ENCODE data around the gene IL11RA.

IL11RA gene

DNA sequence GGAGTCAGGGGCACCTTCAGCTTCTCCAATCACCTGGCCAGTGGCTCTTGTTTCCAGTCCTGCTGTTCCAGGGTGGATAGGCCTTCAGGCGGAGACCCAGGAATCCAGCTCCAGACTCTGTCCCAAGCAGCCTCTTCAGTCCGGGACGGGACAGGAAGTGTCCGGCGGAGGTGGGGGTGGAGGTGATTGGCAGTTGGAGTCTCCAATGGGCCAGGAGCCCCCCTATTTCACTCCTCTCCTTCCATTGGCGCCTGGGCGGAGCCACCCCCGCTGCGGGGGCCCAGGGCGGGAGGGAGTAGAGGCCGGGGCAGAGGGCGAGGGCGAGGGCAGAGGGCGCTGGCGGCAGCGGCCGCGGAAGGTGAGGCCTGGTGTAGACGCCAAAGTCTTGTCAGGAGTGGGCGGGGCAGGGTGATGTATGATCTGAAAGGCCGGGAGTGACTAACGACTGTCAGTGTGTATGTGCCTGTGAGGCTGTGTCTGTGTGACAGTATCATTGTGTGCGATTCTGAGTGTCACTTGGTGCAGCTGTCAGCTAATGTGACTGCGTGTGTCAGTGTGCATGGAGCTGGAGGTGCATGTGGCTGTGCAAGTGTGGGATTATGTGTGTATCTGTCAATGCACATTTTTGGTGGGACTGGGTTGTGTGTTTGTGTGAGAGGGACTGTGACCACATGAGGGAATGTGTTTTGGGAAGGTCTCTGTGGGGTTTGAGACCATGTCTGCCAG lies at the start of gene IL11RA:
TSS of gene IL11RA (plus strand) at position 310 of the 726 bp plus-strand sequence. CDS start 3,033 bp downstream, outside the sequence.
- peak; percentile 81 for DNase-seq

DNA sequence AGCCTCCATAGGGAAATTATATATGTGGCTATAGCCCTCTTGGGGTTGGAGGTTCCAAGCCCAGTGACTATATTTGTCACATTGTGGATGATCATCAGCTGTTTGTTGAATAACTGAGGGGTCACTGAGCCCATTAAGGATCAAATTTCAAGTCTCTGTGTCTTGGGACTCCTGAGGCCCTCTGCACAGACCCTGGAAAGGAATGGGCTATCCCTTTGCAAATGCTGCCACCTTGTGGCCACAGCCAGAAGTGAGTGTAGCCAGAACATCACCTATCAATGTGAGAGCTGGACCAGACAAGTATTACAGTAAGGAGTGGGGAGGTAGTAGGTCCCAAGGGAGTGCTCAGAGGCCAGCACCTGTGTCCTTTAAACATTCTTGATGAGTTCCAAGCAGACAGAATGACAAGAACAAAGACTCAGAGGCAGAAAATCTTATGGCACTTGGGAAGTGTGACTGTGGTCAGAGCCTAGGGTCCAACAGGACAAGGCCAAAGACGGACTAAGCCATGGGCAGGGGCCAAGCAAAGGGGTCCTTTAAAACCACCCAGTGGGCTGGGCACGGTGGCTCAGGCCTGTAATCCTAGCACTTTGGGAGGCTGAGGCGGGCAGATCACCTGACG lies 48.3 kb upstream of the IL11RA start:
- DNase-seq: peak; percentile 67

DNA sequence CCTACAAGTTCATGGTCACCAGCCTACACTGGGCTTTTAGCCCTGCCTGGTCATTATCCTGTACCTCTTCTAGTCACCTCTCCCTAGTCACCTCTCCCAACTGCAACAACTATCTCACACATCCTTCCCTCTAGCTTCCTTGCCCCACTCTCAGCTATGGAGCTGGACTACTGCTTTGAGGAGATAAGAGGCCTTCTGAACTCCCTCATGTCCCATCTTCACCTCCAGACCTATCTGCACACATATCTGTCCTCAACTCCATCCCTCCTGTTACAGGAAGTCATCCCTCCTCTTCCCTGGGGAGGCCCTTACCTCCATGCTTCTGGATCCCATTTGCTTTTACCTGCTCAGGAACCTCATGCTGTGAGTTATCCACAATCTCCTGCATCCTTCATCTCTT lies 45.8 kb upstream of the IL11RA start:
- no peak for DNase-seq

DNA sequence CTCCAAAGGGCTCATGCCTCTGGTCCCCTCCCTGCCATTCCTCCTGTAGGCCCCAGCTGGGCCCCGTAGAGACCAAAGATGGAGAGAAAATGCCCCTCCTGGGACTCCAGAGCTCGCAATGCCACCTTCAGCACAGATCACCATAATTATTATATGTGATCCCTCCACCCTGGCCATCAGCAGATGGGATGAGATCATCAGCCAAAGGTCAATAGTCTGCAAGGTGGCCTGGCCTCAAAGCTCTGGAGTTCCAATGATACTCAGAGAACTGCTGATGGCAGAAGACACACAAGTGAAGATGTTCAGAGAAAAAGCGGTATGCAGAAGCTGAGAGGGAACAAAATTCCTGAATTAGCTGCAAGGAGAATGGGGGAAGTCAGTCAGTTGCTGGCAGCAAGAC lies 45.1 kb upstream of the IL11RA start:
- DNase-seq: no peak

DNA sequence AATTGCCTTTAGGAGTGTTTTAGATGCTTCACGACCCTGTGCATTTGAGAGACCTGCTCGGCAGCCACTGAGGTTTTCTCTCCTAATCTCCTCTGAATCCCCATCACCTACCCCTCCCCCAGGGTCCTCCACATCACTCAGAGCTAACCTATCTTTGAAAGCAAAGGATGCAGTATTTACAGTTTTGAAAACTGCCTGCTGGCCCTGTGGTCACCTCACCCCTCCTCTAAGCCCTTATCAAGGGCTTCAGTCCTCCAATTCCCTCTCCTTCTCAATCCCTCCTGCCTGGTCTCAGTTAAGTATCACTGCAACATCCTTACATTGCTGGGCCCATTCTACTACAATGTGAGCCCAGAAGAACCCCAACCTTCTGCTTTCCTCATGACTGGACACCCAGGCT lies 44.7 kb upstream of the IL11RA start:
- no peak for DNase-seq

DNA sequence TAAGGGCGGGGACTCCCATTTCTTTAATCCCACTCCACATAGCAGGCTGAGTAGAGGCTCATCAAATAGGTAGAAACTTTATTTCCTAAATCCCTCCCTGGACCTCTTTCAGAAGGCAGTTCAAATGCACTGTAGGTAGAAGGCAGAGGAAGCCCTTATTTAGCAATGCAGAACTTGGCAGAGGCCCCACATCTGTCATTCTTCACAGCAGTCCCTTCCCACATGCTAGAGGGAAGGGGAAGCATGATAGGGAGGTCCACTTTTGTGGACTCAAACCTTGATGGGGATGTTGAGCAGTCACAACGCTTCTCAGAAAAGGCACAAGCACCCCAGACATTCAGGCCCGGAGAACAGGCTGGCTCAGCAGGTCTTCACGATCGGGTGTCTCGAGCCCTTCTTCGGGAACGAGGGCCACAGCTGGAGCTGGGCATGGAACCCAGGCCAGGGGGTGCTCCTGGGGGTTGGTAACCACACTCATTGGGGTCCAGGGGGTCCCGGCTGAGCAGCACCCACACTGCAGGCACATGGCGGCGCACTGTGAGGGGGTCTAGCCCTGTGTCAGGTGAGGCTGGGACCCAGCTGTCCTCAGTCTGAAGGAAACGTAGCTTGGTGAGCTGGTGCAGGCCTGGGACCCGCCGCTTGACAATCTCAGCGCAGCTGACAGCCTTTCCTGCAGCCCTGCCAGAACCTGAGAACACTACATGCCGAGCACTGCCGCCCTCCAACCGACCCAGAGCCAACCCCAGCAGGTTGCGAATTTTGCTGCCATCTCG lies 41.4 kb upstream of the IL11RA start:
- no peak for DNase-seq

DNA sequence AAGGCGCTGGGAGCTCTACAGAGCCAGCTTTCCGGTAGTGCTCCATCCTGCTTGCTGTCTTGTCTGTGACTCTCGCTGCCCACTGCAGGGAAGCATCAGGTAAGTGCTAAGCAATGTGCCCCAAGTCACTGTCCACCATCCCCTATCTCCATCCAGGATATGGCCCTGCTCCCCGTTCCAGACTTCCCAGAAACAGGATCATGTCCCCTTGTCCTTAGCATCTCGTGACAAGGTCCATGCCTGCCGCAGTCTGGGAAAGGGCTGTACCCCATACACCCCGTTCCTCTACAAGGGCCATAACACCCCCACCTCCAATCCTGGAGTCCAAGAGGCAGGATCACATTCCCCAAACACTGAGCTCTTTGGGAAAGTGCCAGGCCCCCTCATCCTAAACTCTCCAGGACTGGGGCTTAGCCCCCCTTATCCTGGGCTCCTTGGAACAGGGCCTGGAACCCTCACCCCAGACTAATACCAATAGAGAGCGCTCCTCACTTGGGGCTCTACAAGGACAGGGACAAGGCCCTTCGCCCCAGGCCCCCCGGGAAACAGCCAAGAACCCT lies 40.7 kb upstream of the IL11RA start:
- no peak for DNase-seq

DNA sequence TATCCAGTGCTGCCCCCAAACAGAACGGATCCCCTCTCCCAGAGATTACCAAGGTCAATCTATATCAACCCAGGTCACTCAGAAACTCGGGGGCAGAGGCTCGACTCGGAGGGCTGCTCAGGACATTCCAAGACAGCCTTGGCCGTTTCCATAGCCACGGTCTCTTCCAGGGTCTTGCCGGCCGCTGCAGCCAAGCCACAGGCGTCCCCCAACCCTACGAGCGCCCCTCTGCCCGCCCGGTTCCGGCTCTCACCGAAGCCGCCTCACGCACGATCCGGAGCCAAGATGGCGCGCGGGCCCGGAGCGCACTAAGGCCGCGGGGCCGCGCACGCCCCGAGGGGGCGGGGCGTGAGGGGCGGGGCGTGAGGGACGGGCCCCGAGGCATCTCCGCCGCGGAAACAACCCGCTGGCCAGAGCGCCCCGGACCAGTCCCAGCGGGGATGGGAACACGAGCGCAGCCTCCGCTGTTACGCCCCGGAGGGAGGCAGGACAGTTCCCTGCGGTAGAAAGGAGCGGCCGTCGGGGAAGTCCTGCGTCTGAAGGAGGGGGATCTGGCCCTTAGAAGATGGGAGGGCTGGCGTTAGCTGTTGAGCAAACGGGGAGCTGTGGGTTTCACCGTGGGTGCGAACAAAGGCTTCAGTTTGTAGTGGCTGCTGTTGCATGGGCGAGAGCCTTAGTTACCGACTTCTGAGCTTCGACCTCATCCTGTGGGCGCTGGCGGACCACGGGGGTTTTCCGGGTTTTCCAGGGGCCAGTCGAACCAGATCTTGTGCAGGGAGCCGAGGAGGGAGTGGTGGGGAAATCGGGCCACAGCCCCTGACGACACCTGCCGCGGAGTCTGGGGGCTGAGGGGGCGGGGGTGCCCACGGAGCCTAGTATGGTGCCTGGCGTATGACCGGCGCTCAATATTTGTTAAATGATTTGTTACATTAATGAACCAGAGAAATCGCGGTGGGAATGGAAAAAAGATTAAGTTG lies 39.9 kb upstream of the IL11RA start, which contains the start of gene RPP25L:
TSS of gene RPP25L (minus strand) at position 287 of the 977 bp plus-strand sequence. CDS start 801 bp downstream, outside the sequence.
- peak; percentile 80 for DNase-seq

DNA sequence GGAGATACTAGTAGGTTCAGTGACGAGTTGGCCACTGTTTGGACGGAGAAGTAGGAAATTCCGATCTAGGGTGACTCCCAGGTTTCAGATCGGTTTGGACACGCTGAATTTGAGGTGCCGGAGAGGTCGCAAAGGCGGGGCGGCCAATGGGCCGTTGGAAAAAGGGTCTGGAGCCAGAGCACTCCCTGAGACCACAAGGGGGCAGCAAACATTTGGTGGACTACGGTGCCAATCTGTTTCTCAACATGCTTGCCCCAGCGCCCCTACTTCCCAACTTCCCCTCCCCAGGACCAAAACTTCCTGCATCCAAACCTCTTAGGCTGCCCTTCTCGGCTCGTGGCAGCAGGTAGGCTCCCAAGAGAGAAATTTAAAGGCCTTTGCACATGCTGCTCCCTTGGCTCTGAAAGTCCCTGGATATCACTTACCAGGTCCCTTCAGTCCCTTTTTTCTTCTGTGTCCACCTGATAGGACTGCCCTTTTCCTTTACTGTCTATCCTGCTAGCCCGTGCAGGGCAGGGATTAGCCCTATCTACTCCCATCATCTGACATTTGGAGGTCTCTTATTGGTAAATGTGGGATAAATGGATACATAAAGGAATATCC lies 39.1 kb upstream of the IL11RA start:
- peak; percentile 69 for DNase-seq

DNA sequence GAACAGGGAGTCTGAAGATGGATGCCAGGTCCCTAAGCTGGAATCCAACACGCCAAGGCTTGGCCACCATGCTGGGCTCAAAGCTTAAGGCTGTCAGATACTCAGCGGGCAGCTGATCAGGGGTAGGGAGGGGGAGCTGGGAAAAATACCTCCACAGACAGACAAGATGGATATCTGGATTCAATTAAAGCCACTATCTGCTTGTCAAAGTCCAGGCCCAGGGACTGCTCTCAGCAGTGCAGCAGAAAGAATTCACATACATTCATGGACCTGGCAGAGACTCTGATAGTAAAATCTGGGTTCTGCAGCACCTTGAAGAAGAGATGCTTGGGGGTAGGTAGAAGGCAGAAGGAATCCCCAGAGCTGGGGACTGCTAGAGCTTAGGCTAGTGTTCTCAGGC lies 36.9 kb upstream of the IL11RA start:
- DNase-seq: no peak

DNA sequence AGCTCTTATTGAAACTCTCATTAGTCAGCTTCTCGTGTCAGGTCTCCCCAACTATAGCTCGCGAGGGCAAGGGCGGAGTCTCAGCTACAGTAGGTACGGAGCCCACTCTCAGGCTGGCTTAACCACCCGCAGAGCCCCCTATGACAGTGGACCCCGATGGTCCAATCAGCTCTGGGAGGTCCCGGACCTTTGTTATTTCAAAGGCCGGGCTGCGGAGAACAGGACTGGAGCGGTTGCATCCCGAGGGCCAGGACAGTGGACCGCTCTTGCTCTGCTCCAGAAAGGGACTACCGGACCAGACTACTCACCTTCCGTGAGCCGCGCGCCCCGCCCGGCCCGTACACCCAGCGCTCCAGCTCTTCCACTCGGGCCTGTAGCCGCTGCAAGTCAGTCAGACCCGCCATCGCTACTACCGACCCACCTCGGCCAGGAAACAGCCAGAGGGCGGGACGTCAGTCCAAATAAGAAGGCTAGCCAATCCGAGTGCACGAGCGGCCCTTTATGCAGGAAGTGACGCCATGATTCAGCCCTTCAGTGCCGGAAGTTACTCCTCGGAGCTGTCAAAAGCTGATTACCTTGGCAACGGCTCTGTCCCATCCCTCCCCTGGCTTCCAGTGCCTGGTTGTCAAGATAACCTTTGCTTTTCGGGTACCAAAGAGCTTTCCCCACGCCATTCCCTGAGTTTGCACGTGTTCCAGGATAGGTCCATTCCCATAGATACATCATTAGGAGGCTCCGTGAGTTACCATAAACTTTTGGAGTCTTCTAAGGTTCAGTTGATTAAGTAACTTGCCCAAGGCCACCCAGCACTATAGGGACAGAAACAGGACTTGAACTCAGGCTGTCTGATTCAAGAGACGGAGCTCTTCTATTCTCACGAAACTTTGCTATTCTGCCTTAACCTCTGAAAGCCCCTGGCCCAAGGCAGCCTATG lies 31.7 kb upstream of the IL11RA start, which contains the start of gene DCTN3:
TSS of gene DCTN3 (minus strand) at position 435 of the 934 bp plus-strand sequence. CDS start at position 404, 31 bp downstream.
- peak; percentile 95 for DNase-seq

DNA sequence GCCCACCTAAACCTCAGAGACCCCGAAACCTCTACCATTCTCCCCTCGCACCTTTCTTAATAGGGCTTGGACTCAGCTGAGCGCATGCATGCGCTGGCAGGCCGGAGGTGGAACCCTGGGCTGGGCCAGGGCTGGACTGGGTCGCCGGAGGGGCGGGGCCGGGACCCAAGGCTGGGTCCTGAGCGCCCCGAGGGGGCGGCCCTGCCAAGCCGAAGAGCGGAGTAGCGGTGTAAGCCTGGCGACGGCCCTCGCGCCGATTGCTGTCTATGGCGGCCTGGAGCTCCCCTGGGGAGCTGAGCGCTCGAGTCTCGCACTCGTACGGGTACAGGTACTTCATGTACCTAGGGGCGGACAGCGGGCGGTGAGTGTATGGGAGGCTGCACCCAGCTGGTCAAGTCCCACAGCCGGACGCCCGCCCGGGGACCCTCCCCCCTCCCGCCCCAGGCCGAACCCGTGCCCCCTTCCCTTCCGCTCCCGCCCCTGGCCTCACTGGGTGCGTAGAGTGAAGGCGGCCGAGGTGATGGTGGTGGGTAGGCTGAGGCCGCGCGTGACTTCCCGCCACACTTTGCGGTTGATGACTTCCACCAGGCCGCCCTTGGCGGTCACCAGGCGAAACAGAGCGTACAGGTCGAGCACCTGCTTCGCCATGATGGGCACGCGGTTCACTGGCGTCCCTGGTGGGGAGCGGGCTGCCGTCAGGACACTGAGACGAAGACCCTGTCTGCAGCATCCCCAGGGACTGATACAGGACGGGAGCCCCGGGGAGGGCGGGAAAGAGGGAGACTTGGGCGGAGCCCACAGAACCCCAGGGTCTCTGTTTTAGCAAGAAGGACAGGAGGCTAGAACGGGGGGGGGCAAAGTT lies 28.4 kb upstream of the IL11RA start:
- no peak for DNase-seq

DNA sequence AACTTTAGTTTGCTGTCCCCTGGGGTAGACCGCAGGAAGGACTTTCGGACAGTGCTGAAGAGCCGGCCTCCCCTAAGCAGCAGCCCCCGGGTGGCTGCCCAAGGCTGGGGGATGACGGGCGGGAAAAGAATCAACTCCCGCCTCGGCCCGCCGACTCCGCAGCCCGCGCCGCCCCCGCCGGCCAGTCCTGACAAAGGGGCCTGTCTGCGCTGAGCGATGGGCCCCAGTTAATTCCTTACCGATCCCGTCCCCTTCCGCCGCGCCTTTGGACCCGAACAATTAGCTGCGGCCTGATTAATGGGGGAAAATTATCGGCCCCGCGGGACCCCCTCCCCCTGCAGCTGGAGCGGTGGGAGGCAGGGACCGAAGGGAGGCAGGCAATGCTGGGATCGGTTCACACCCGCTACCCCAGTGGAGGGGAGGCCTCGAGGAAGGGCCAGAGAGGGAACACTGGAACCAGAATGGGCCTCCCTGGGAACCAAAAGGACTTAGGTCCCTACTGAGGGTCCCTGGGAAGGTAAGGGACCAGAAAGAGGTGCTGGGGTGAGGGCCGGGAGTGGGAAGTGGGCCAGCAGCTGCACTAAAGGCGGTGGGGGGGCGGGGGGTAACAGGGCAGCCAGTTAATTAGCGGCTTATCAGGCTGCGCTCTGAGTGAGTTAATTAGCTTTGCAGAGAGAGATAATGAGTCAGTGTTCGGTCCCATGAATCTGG lies 27.4 kb upstream of the IL11RA start:
- DNase-seq: no peak

DNA sequence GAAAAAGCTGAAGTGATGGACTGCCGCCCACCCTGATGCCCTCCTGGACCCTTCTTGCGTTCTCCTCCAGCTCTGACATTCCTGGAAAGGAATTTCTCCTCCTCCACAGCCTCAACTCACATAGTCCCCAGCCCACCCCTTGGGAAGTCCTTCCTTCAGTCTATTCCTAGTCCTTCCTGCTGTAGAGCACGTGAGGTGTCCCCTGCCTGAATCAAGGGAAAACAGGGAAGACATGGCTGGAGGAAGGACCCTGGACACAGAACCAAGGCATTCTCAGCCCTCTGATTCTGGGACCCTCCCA lies 26.8 kb upstream of the IL11RA start:
- no peak for DNase-seq

DNA sequence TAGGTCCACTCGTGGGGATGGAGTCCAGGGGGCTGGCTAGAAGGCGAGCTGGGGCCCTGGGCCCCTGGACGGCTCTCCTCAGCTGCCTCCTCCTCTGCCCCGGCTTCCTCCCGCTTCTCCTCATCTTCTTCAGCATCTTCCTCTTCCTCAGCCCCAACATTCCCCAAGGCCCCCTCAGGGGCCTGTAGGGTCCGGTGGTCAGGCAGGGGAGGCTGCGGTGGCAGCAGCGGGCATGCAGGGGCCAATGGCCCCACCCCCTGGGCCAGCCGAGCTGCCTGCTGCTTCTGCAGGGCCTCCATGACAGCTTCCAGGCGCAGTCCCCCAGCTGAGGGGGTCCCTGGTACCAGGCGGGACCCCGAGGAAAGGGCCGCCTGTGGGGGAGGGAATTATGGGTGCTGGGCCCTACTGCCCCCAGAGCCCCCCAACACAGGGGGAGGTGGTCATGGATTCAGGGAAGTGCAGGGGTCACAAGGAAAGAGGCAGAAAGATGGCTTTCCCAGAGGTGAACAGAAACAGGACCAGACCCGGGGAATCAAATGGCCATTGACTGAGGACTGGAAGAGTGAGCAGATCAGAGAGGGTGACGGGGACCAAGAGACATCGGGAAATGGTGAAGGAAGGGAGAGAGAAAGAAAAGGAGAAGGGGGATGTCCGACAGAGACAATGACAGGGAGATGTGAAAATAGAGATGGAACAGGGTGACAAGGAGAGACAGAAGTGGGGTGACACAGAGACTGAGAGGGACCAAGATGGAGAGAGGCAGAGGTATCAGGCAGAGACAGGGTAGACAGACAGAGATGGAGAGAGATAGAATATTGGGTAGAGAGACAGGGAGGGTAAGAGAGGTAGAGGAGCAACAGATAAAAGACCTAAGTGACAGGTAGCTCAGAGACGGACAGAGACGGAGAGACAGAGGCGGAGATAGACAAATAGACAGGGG lies 24.0 kb upstream of the IL11RA start:
- no peak for DNase-seq

DNA sequence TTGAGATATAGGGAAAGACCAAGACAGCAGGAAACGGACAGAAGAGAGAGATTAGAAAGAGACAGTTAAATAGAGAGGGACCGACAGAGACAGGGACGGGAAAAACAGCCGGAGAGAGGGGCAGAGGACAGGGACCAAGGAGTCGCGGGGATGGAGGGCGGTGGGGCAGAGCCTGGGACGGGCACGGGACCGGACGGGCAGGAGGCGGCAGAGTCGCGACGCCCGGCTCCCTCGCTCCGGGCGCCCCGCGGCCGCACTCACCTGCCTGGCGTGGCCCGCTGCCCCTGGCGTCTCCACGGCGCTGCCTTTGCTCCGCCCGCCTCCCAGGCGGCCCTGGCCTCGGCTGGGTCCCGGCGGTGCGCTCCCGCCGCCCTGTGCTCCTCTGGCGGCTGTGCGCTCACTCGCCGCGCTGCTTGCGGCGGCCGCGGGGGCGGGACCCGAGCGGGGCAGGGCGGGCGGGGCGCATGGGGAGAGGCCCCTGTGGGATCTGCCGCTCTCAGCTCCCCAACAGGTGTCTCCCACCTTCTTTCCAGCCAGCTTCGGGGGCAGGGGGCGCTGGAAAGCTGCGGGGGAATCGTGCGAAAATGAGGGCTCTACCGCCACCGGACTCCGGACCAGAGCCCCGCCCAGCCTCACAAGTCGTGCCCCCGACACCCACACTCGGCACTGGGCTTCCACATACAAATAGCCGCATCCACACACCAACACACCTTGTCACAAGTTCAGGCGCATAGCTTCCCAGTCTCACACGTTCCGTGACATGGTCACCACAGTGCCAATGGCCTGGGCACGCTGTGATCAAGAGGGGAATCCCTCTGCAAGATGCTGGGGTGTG lies 23.1 kb upstream of the IL11RA start, which contains the start of gene ARID3C:
TSS of gene ARID3C (minus strand) at position 411 of the 835 bp plus-strand sequence. CDS start 1,052 bp downstream, outside the sequence.
- DNase-seq: no peak

DNA sequence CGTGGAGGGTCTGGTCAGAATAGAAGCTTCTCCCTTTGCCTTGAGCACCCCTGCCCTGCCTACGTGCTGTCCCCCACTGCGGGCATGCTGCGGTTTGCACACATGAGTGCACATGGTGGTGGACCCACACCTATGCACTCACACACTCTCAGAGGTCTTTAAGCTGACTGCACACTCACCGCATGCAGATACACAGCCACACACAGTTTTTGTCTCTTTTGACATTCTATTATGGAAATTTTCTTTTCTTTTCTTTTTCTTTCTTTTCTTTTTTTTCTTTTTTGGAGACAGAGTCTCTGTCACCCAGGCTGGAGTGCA lies 22.5 kb upstream of the IL11RA start:
- DNase-seq: no peak

All from fibroblast of upper back skin (primary cell).